GM23338 (cell line): ENCODE data around the gene ABCA13.

ENCODE experiments used
- CREB1 ChIP-seq: fragments of 250-450 bp; sonication (Bioruptor Pico); IDR thresholded peaks from 2 replicates; pipeline ENCODE4 v1.5.0; 2020; ENCODE audit warnings: low read depth, mild to moderate bottlenecking, moderate library complexity
- CTCF ChIP-seq, 2 experiments: fragments of 200-600 bp in 1 of 2; sonication (generic) in 1 of 2; conservative IDR thresholded peaks; 2 replicates each; pipeline versions ENCODE4 v1.5.1 to v1.6.1; 2016 to 2017; ENCODE audit warnings: antibody characterized with exemption in 2 of 2, low read depth in 2 of 2, mild to moderate bottlenecking in 2 of 2, moderate library complexity in 1 of 2
- ETS1 ChIP-seq: IDR thresholded peaks from 2 replicates; pipeline ENCODE4 v1.6.1; 2016; ENCODE audit warnings: antibody characterized with exemption
- EZH2 ChIP-seq: fragments of 200-600 bp; sonication (generic); IDR thresholded peaks from one replicate; pipeline ENCODE4 v1.8.0; 2017; ENCODE audit warnings: antibody characterized with exemption, mild to moderate bottlenecking, low read depth; ENCODE audit not compliant: unreplicated experiment
- EZH2phosphoT487 ChIP-seq: fragments of 200-600 bp; sonication (generic); IDR thresholded peaks from one replicate; pipeline ENCODE4 v1.8.1; 2018; ENCODE audit warnings: antibody characterized with exemption; ENCODE audit not compliant: unreplicated experiment
- JUNB ChIP-seq: IDR thresholded peaks from one replicate; pipeline ENCODE4 v1.6.1; 2016; ENCODE audit warnings: antibody characterized with exemption; ENCODE audit not compliant: unreplicated experiment
- NANOG ChIP-seq: IDR thresholded peaks from 2 replicates; pipeline ENCODE4 v1.6.1; 2016; ENCODE audit warnings: antibody characterized with exemption, borderline replicate concordance
- POLR2AphosphoS5 ChIP-seq: IDR thresholded peaks from 2 replicates; pipeline ENCODE4 v1.6.1; 2016; ENCODE audit warnings: antibody characterized with exemption, low read depth
- REST ChIP-seq: IDR thresholded peaks from one replicate; pipeline ENCODE4 v1.6.1; 2018; ENCODE audit warnings: antibody characterized with exemption; ENCODE audit not compliant: unreplicated experiment
- STAT1 ChIP-seq: IDR thresholded peaks from one replicate; pipeline ENCODE4 v1.6.1; 2016; ENCODE audit warnings: antibody characterized with exemption; ENCODE audit not compliant: unreplicated experiment
- ZNF331 ChIP-seq: fragments of 250-450 bp; sonication (Bioruptor Pico); IDR thresholded peaks from 2 replicates; pipeline ENCODE4 v1.5.0; 2020; ENCODE audit warnings: low read depth, mild to moderate bottlenecking, moderate library complexity

DNA sequence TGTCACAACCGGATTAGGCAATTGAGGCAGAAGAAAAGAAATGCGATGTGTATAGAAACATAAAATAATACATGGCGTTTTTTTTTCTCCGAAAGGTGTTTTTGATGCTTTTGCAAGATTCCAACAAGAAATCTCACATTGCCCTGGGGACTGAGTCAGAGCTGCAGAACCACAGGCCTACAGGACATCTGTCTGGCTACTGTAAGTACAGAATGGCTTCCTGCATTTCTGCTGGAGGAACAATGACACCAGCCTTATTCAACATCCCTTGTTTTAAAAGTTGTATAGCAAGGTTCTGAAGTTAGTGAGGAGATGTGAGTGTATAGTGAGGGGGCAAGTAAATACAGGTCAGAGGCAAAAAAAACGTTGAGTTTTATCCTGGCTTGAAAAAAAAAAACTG is 256.4 kb downstream of the ABCA13 start:
- TF ChIP-seq REST (no peak), EZH2 (no peak), POLR2AphosphoS5 (no peak), CTCF (conservative IDR thresholded peaks at IDR 0.05; ENCODE audit: low read depth in 2 of 2) (no peak), EZH2phosphoT487 (no peak), CREB1 (no peak), STAT1 (no peak), JUNB (no peak), ETS1 (no peak), ZNF331 (CRISPR knock-in tag) (no peak), NANOG (no peak)
